ENCODE measurements around the gene CARD11.

DNA sequence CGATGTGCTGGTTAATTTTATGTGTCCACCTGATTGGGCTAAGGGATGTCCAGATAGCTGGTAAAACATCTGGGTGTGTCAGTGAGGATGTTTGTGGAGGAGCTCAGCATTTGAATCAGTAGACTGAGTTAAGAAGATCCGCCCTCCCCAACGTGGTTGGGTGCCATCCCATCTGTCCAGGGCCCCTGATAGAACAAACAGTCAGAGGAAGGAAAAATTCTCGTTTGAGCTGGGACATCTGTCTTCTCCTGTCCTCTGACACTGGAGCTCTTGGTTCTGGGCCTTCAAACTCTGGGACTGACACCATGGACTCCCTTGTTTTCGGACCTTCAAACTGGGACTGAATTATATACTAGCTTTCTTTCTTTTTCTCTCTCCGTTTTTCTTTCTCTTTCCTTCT, 59.6 kb downstream of the CARD11 start:
- TF ChIP-seq, protein P1, sequence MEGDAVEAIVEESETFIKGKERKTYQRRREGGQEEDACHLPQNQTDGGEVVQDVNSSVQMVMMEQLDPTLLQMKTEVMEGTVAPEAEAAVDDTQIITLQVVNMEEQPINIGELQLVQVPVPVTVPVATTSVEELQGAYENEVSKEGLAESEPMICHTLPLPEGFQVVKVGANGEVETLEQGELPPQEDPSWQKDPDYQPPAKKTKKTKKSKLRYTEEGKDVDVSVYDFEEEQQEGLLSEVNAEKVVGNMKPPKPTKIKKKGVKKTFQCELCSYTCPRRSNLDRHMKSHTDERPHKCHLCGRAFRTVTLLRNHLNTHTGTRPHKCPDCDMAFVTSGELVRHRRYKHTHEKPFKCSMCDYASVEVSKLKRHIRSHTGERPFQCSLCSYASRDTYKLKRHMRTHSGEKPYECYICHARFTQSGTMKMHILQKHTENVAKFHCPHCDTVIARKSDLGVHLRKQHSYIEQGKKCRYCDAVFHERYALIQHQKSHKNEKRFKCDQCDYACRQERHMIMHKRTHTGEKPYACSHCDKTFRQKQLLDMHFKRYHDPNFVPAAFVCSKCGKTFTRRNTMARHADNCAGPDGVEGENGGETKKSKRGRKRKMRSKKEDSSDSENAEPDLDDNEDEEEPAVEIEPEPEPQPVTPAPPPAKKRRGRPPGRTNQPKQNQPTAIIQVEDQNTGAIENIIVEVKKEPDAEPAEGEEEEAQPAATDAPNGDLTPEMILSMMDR (conservative IDR thresholded peaks at IDR 0.05; ENCODE audit: low read depth in 2 of 2): no peak
- TF ChIP-seq EZH2 (IDR thresholded peaks at IDR 0.05; ENCODE audit: low read depth, unreplicated experiment): no peak
- TF ChIP-seq EZH2phosphoT487 (IDR thresholded peaks at IDR 0.05; ENCODE audit: unreplicated experiment): no peak
- TF ChIP-seq ZNF331 (CRISPR knock-in tag; IDR thresholded peaks at IDR 0.05; ENCODE audit: low read depth): no peak
- no peak for TF ChIP-seq POLR2AphosphoS5 (IDR thresholded peaks at IDR 0.05; ENCODE audit: low read depth)
- no peak for TF ChIP-seq CREB1 (CRISPR knock-in tag; IDR thresholded peaks at IDR 0.05; ENCODE audit: low read depth)
- TF ChIP-seq JUNB (IDR thresholded peaks at IDR 0.05; ENCODE audit: unreplicated experiment): no peak
- TF ChIP-seq, protein P2, sequence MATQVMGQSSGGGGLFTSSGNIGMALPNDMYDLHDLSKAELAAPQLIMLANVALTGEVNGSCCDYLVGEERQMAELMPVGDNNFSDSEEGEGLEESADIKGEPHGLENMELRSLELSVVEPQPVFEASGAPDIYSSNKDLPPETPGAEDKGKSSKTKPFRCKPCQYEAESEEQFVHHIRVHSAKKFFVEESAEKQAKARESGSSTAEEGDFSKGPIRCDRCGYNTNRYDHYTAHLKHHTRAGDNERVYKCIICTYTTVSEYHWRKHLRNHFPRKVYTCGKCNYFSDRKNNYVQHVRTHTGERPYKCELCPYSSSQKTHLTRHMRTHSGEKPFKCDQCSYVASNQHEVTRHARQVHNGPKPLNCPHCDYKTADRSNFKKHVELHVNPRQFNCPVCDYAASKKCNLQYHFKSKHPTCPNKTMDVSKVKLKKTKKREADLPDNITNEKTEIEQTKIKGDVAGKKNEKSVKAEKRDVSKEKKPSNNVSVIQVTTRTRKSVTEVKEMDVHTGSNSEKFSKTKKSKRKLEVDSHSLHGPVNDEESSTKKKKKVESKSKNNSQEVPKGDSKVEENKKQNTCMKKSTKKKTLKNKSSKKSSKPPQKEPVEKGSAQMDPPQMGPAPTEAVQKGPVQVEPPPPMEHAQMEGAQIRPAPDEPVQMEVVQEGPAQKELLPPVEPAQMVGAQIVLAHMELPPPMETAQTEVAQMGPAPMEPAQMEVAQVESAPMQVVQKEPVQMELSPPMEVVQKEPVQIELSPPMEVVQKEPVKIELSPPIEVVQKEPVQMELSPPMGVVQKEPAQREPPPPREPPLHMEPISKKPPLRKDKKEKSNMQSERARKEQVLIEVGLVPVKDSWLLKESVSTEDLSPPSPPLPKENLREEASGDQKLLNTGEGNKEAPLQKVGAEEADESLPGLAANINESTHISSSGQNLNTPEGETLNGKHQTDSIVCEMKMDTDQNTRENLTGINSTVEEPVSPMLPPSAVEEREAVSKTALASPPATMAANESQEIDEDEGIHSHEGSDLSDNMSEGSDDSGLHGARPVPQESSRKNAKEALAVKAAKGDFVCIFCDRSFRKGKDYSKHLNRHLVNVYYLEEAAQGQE (IDR thresholded peaks at IDR 0.05; ENCODE audit: unreplicated experiment): no peak
- no peak for TF ChIP-seq STAT1 (IDR thresholded peaks at IDR 0.05; ENCODE audit: unreplicated experiment)
- TF ChIP-seq, protein P3, sequence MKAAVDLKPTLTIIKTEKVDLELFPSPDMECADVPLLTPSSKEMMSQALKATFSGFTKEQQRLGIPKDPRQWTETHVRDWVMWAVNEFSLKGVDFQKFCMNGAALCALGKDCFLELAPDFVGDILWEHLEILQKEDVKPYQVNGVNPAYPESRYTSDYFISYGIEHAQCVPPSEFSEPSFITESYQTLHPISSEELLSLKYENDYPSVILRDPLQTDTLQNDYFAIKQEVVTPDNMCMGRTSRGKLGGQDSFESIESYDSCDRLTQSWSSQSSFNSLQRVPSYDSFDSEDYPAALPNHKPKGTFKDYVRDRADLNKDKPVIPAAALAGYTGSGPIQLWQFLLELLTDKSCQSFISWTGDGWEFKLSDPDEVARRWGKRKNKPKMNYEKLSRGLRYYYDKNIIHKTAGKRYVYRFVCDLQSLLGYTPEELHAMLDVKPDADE (IDR thresholded peaks at IDR 0.05): no peak
